HCT116 (cell line): ENCODE data around the gene ARID5A.

Source experiments
- MAX ChIP-seq: IDR thresholded peaks from 2 replicates; pipeline ENCODE4 v1.6.1; 2012
- TF ChIP-seq, protein P1 (sequence below), 3 experiments: fragments of 200-600 bp in 1 of 3; sonication (generic) in 1 of 3; IDR thresholded peaks in 2 of 3; conservative IDR thresholded peaks in 1 of 3; 2 replicates each; pipeline ENCODE4 v1.5.1; 2012 to 2017; ENCODE audit warnings: low read depth in 2 of 3, low read length in 2 of 3, antibody characterized with exemption in 1 of 3, borderline replicate concordance in 1 of 3, control low read depth in 1 of 3, mild to moderate bottlenecking in 1 of 3, mixed read lengths in 1 of 3, mixed run types in 1 of 3, moderate library complexity in 1 of 3; ENCODE audit not compliant: insufficient read depth in 1 of 3

DNA sequence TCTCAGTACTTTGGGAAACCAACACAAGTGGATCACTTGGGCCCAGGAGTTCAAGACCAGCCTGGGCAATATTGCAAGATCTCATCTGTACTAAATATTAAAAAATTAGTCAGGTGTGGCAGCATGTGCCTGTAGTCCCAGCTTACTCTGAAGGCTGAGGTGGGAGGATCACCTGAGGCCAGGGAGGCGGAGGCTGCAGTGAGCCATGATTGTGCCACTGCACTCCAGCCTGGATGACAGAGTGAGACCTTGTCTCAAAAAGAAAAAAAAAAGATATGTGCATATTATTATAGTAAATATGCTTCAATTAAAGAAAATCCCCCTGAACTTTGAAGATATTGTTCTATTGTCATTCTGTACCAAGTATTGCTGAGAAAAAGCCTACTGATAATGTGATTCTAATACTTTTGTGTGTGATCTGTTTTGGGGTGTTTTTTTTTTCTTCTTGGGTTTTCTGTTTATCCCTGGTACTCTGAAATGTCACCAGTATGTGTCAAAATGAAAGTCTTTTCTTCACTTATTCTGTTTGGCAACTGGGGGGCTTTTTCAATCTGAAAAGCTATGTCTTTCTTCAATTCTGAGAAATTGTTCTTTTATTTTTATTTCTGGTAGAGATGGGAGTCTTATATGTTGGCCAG, 44.6 kb upstream of the ARID5A start:
- TF ChIP-seq, protein P1, sequence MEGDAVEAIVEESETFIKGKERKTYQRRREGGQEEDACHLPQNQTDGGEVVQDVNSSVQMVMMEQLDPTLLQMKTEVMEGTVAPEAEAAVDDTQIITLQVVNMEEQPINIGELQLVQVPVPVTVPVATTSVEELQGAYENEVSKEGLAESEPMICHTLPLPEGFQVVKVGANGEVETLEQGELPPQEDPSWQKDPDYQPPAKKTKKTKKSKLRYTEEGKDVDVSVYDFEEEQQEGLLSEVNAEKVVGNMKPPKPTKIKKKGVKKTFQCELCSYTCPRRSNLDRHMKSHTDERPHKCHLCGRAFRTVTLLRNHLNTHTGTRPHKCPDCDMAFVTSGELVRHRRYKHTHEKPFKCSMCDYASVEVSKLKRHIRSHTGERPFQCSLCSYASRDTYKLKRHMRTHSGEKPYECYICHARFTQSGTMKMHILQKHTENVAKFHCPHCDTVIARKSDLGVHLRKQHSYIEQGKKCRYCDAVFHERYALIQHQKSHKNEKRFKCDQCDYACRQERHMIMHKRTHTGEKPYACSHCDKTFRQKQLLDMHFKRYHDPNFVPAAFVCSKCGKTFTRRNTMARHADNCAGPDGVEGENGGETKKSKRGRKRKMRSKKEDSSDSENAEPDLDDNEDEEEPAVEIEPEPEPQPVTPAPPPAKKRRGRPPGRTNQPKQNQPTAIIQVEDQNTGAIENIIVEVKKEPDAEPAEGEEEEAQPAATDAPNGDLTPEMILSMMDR (IDR thresholded peaks at IDR 0.05 in 2 of 3, conservative IDR thresholded peaks at IDR 0.05 in 1 of 3; ENCODE audit: borderline replicate concordance in 1 of 3, insufficient read depth in 1 of 3, low read depth in 2 of 3, low read length in 2 of 3): no peak
- TF ChIP-seq MAX: no peak
